Hepatic stellate cell (primary cell): Measurements from ENCODE around the gene EXOC4.
A peak's percentile ranks its signal among the peaks of the same experiment; 100 is the strongest.

Experiments used
- DNase-seq: peaks from one replicate; pipeline ENCODE4 v3.0.0; 2011; ENCODE audit warnings: low spot score

Gene EXOC4

DNA sequence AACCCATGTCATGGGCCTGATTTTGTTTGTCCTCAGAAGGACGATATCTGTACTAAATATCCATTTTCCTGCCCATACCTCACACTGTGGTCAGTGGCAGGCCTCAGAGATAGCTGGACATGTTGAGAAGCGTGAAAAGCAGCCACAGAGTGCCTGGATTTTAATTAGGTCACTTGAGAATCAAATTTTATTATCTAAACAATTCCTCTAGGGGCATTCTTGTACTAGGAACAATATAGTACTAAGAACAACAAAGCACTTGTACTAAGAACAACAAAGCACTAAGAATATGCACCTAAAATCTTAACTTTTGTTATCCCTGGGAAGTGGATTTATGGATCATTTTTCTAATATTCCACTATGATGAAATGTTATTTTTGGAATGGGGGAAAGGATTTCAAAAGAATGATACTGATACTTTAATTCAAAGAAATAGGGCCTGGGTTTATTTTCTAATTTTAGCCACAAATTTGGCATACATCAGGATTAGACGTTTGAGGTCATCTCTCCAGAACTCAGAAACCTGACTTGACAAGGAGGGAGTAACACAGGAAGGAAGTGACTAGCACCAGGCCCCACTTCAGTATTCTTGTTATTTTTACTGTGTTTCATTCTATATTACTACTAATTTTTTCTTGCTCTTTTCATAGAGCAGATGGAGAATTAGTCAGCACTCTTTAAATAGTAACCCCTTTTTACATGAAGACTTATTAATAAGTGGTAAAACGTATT, 112.2 kb downstream of the EXOC4 start:
- peak; percentile 13 for DNase-seq

DNA sequence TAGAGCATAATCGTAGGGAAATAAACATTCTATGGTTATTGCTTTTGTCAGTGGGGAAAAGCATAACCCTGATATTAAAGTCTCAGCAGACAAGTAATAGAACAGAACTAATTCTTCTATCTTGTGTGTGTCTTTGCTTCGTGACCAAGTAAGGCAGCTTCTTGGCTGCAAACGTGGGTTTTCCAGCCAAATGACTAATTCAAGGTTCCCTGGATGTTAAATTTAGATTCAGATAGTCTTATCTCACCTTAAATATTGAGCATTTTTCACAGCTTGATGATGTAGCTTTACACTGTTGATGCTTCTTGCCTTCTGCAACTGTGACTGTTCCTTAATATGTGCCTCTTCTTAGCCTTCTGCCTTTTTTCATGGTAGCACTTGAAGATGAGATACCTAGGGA, 113.0 kb downstream of the EXOC4 start:
- no peak for DNase-seq

- no peak for DNase-seq
These were observed 114.7 kb downstream of the EXOC4 start for GRCh38 chr7:133367561-133367960.

- DNase-seq, result no peak
These were observed 116.3 kb downstream of the EXOC4 start for GRCh38 chr7:133369130-133369529.

- no peak for DNase-seq
These were observed 118.7 kb downstream of the EXOC4 start for GRCh38 chr7:133371616-133372015.

- DNase-seq, result no peak
These were observed 119.5 kb downstream of the EXOC4 start for GRCh38 chr7:133372337-133372736.

GRCh38 chr7:133376514-133376913, 123.6 kb downstream of the EXOC4 start:
- DNase-seq, result no peak

- DNase-seq, result no peak
These were observed 129.1 kb downstream of the EXOC4 start for GRCh38 chr7:133381965-133382364.

GRCh38 chr7:133382775-133383559, 130.1 kb downstream of the EXOC4 start:
- no peak for DNase-seq

DNA sequence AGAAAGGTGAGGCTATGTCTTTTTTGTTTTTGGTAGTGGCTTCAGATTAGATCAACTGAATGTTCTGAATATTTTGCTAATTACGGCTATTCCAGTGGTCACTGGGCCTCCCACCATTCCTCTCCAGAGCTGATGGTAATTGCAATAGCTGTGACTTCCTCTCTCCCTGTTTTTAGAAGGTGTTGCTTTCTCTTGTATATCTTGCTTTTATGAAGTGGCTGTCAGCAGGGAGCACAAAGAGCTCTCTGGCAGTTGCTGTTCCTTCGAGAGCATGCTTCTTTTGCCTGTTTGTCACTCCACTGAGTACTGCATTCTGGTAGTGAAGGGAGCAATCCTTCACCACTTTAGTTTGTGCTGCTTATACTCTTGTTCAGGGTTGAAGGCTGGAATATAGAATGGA, 133.3 kb downstream of the EXOC4 start:
- no peak for DNase-seq

- DNase-seq, result no peak
These were observed 136.8 kb downstream of the EXOC4 start for GRCh38 chr7:133389727-133390126.

- no peak for DNase-seq
These were observed 138.3 kb downstream of the EXOC4 start for GRCh38 chr7:133391206-133391605.

GRCh38 chr7:133394369-133394768, 141.5 kb downstream of the EXOC4 start:
- DNase-seq, result no peak

- no peak for DNase-seq
These were observed 142.7 kb downstream of the EXOC4 start for GRCh38 chr7:133395551-133395950.

GRCh38 chr7:133398506-133398905, 145.6 kb downstream of the EXOC4 start:
- no peak for DNase-seq

- no peak for DNase-seq
These were observed 148.3 kb downstream of the EXOC4 start for GRCh38 chr7:133401225-133401624.

DNA sequence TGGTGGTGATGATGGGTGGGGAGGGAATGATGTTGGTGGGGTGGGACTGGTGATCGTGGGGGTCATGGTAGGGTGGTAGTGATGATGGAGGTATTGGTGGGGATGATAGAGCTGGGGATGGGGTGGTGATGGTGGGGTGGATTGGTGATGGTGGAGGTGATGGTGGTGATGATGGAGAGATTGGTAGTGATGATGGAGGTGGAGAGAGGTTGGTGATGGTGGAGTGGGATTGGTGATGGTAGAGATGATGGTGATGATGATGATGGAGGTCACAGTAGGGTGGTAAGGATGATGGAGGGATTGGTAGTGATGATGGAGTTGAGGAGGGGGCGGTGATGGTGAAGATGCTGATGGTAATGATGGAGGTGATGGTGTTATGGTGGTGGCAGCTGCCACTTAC, 155.3 kb downstream of the EXOC4 start:
- no peak for DNase-seq

DNA sequence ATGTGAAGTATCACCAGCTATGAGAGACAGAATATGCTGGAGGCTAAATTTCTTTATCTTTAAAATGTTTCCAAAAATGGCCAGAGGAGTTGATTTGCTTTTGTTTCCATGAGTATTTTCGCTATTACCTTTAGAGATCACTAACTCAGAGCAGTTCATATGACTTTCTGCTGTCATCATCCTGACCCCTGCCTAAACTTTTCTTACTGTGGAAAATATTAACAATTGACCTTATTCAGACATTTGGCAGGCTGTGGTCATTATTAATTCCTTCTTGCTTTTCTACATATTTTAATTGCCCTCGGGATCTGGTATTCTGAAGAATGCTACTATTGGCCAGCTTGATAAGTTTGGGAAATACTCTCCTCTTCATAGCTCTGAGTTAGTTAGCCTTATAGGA, 156.5 kb downstream of the EXOC4 start:
- DNase-seq, result no peak

DNA sequence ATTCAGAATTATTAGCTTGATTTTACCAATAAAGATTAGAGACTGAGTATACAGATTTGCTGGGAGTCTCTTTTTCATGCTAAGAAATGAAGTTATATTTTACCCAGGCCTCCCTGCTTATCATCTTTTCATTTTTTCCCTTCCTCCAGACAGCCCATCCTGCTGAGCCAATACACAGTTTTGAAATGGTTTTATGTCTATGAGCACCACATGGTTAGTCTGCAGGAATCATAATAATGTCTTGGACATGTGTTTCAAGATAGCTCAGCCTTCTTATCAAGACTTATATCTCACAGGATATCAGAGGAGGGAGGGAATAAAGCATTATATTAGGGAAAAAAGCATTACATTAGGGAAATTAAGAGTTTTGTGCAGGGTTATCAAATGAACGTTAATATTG, 157.1 kb downstream of the EXOC4 start:
- DNase-seq, result no peak

DNA sequence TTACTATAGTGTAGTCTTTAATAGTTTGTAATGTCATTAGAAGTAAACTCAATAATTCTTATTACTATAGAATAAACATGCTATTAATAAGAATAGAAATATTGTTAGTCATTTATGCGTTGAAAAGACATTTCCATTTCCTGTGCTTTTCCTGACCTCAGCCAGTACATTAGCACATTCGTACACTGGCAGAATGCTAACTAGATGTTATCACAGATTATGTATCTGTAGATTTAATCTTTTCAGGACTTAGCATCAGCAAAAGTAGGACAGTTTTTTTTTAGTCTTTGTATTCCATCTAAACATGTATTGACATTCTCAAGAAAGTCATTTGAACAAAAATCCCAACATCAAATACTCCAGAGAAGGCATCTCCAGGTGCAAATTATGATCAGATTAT, 158.5 kb downstream of the EXOC4 start:
- DNase-seq, result no peak

DNA sequence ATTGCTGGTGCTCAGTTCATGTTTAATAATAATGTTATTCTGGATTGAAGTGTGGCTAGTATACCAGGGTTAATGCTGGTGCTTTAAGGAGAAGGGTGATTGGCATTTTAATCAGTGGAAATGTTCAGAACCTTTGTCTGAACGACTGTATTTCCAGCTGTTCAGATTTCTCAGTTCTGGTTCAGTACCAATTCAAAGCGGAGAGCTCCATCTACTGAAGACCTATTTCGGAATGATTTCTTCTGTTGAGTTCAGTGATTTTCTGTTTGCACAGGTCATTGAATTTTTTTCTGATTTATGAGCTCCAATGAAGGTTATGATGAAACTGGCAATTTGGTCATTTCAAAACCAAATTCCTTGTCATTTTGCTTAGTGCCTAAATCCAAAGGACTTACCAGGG, 160.1 kb downstream of the EXOC4 start:
- DNase-seq, result no peak

GRCh38 chr7:133419041-133419440, 166.2 kb downstream of the EXOC4 start:
- no peak for DNase-seq

DNA sequence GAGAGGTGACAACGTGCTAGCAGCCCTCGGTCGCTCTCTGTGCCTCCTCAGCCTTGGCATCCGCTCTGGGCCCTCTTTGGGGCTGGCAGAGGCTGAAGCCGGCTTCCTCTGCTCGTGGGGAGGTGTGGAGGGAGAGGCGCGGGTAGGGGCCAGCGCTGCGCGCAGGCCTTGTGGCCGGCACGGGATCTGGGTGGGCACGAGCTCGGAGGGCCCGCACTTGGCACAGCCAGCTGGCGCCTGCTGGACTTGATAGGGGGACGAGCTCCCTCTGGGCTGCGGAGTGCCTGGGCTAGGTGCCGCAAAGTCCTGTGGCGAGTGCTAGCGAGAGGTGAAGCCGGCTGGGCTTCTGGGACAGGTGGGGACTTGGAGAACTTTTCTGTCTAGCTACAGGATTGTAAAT, 170.7 kb downstream of the EXOC4 start:
- DNase-seq, result no peak

- DNase-seq, result no peak
These were observed 175.4 kb downstream of the EXOC4 start for GRCh38 chr7:133428326-133428725.
